ENCODE measurements around the gene FN1. TPM values are rescaled to one million over a fixed set of nuclear protein-coding genes. Genes with fewer than 3 reads are reported as not detected.

Gene FN1
- total RNA-seq, 1 donor from 2014 or later = 83.2 TPM

- FAIRE-seq = no peak
- Histone ChIP-seq H3K27me3 (ENCODE audit: control insufficient read depth, insufficient read depth, low read length) (no peaks in the 10 kb centered on the region), H3K4me3 (ENCODE audit: low read depth, low read length) (no peak overlapping the region), H3K36me3 (ENCODE audit: control insufficient read depth, insufficient read depth, low read length) (peaks cover 2% of the 10 kb centered on the region)
- no peak for DNase-seq (ENCODE audit: low read depth)
- no peak for TF ChIP-seq CTCF (IDR thresholded peaks at IDR 0.05; ENCODE audit: insufficient read depth, low read length, severe bottlenecking)
These were observed 57.8 kb downstream of the FN1 start for GRCh38 chr2:215378045-215378444.

GRCh38 chr2:215377283-215377682 lies 58.6 kb downstream of the FN1 start:
- no peaks in the 10 kb centered on the region for H3K27me3 ChIP-seq (ENCODE audit: control insufficient read depth, insufficient read depth, low read length)
- DNase-seq (ENCODE audit: low read depth) (no peak), FAIRE-seq (no peak)
- H3K4me3 ChIP-seq (ENCODE audit: low read depth, low read length) = no peak overlapping the region
- H3K36me3 ChIP-seq (ENCODE audit: control insufficient read depth, insufficient read depth, low read length) = peaks cover 2% of the 10 kb centered on the region
- TF ChIP-seq CTCF (IDR thresholded peaks at IDR 0.05; ENCODE audit: insufficient read depth, low read length, severe bottlenecking) = no peak

- no peak for TF ChIP-seq CTCF (IDR thresholded peaks at IDR 0.05; ENCODE audit: insufficient read depth, low read length, severe bottlenecking)
- no peaks in the 10 kb centered on the region for H3K27me3 ChIP-seq (ENCODE audit: control insufficient read depth, insufficient read depth, low read length)
- no peak for FAIRE-seq
- H3K36me3 ChIP-seq (ENCODE audit: control insufficient read depth, insufficient read depth, low read length) = peaks cover 4% of the 10 kb centered on the region
- no peak for DNase-seq (ENCODE audit: low read depth)
- no peak overlapping the region for H3K4me3 ChIP-seq (ENCODE audit: low read depth, low read length)
These were observed 59.6 kb downstream of the FN1 start for GRCh38 chr2:215376103-215376780.

GRCh38 chr2:215375467-215375830 lies 60.4 kb downstream of the FN1 start:
- peaks cover 4% of the 10 kb centered on the region for H3K36me3 ChIP-seq (ENCODE audit: control insufficient read depth, insufficient read depth, low read length)
- no peak overlapping the region for H3K4me3 ChIP-seq (ENCODE audit: low read depth, low read length)
- H3K27me3 ChIP-seq (ENCODE audit: control insufficient read depth, insufficient read depth, low read length) = no peaks in the 10 kb centered on the region
- no peak for FAIRE-seq
- TF ChIP-seq CTCF (IDR thresholded peaks at IDR 0.05; ENCODE audit: insufficient read depth, low read length, severe bottlenecking) = no peak
- no peak for DNase-seq (ENCODE audit: low read depth)

GRCh38 chr2:215374642-215375466 lies 61.0 kb downstream of the FN1 start:
- FAIRE-seq (no peak), DNase-seq (ENCODE audit: low read depth) (no peak)
- TF ChIP-seq CTCF (IDR thresholded peaks at IDR 0.05; ENCODE audit: insufficient read depth, low read length, severe bottlenecking) = no peak
- Histone ChIP-seq H3K36me3 (ENCODE audit: control insufficient read depth, insufficient read depth, low read length) (peaks cover 4% of the 10 kb centered on the region), H3K27me3 (ENCODE audit: control insufficient read depth, insufficient read depth, low read length) (no peaks in the 10 kb centered on the region), H3K4me3 (ENCODE audit: low read depth, low read length) (no peak overlapping the region)
